GM19395 (cell line): ENCODE data around the gene OR51E1.

ENCODE experiments used
- ATAC-seq: cut with Tn5 transposase; IDR thresholded peaks from one replicate; pipeline ENCODE4 v1.9.1; 2021; ENCODE audit warnings: mild to moderate bottlenecking, moderate library complexity; ENCODE audit not compliant: unreplicated experiment

OR51E1 gene

GRCh38 chr11:4704790-4705334 is 61.1 kb downstream of the OR51E1 start:
- no peak for ATAC-seq
